Activated naive CD8-positive, alpha-beta T cell treated with anti-CD3 and anti-CD28 coated beads, Interleukin-2, amount 10 ng/mL, durations not matched to agents 7 days and 5 days (primary cell): ENCODE data around the gene STUM. TPM values are rescaled to one million over a fixed set of nuclear protein-coding genes. Genes with fewer than 3 reads are reported as not detected.
A peak's percentile ranks its signal among the peaks of the same experiment; 100 is the strongest.

Experiments used
- ATAC-seq: fragments of 150-1000 bp; cut with Tn5 transposase; one replicate; pipeline ENCODE4 v1.10.0; 2021; ENCODE audit warnings: low read depth, moderate library complexity
- POLR2A ChIA-PET: fragments of 350-600 bp; sonication (Branson Sonifier 250); formaldehyde crosslinking; loops from one replicate; lab custom pipeline; 2021; ENCODE audit warnings: antibody characterized with exemption; lab: Charles Lee
- DNase-seq: peaks from one replicate; pipeline ENCODE4 v3.0.0; 2021
- H3K27ac Mint-ChIP-seq: one replicate; pipeline ENCODE4 v1.8.0; 2022; ENCODE audit warnings: mild to moderate bottlenecking, mixed read lengths
- H3K27me3 Mint-ChIP-seq: one replicate; pipeline ENCODE4 v1.8.0; 2022; ENCODE audit warnings: mild to moderate bottlenecking, moderate library complexity, mixed read lengths
- H3K36me3 Mint-ChIP-seq: one replicate; pipeline ENCODE4 v1.8.0; 2021; ENCODE audit warnings: mild to moderate bottlenecking, mixed read lengths
- H3K4me1 Mint-ChIP-seq: one replicate; pipeline ENCODE4 v1.8.0; 2021; ENCODE audit warnings: mixed read lengths
- H3K4me3 Mint-ChIP-seq: one replicate; pipeline ENCODE4 v1.8.0; 2022; ENCODE audit warnings: mild to moderate bottlenecking, moderate library complexity, mixed read lengths
- H3K9me3 Mint-ChIP-seq: one replicate; pipeline ENCODE4 v1.8.0; 2021; ENCODE audit warnings: mixed read lengths
- total RNA-seq, 2 experiments: library from RNA; stranded (reverse); gene quantifications; one replicate each; pipeline ENCODE4 v1.2.3, GENCODE V29; 2021

The STUM gene
- total RNA-seq, 2 experiments from 2014 or later, result not detected

DNA sequence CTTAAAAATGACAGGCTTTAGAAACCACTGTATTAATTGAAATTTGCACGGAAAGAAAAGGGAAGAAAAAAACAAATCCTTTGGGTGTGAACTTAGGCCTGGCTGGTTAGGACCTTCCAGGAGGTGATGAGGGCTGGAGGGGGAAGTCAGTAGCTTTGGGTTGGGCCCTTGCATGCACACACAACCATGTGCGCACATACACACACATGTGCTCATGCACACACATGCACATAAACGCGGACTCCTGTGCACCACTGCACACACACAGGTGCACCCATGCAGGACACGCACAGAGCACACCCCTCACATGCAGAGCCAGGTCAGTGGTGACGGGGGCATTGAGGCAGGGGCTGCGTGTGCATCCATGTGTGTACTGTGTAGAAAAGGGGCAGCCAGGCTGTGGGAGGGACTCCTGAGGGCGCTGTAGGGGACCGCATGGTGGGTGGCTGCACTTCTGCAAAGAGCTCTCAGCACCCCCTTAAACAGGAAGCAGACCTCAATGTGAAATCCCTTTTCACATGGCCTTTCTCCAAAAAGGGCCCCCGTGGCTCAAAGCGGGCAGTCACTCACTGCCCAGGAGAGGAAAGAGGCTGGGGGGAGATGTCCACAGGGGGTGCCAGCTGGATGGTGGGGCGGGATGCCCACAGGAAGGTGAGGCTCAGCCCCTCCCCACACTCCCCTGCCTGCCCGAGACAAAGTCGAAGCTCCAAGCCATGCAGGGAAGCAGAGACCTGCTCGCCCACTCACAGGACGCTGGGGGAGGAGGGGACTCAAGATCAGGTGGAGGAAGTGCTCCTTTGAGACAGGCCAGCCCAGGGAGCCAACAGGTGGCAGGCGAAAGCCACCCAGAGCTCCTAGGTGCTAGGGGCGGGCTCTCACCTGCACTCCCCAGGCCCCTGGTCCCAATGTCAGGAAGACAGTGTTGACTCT, 95.3 kb downstream of the STUM start:
- Mint-ChIP-seq H3K4me3 (peak overlapping the region; percentile 72), H3K27ac (peak overlapping the region; percentile 90), H3K4me1 (peaks cover 36% of the 10 kb centered on the region), H3K9me3 (no peaks in the 10 kb centered on the region), H3K27me3 (no peaks in the 10 kb centered on the region), H3K36me3 (peaks cover 7% of the 10 kb centered on the region)
- POLR2A ChIA-PET, result interaction anchor here (1.0 to 2.3 kb wide), 6 partner anchors 10 to 184 kb away, joined by 3 to 9 read pairs (median 3); partner anchors contain the start of gene ITPKB
- ATAC-seq, result peak; percentile 49
- peak; percentile 57 for DNase-seq

DNA sequence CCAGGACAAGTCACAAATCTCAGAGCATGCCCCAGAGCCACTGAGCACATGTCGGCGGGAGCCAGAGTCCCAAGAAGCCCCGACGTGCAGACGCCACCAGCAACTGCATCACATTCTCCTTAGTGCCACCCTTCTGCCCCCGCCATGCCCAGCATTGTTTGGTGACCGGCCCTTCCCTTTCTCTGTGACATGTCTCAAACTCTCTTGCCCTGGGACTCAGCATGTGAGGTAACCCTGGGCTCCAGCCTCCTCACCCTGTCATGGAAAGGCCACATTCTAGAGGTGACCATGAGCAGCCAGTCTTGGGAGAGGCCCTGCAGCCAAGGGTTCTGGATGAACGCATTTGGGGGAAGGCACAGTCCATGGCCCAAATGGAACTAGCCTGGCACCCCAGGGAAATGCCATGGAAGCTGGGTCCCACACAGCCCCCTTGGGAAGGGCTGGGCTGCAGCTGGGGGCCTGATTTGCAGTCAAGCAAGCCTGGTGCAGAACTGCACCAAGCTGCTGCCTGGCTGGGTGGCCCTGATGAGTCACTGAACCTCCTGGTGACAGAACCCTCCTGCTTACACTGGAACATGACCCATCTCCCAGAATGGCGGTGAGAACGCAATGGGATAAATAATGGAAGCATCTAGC, 96.1 kb downstream of the STUM start:
- no peaks in the 10 kb centered on the region for H3K9me3 Mint-ChIP-seq
- no peaks in the 10 kb centered on the region for H3K27me3 Mint-ChIP-seq
- POLR2A ChIA-PET, result interaction anchor here (1.3 to 2.3 kb wide), 4 partner anchors 9 to 68 kb away, joined by 3 to 9 read pairs (median 5); no protein-coding TSS in a partner anchor
- DNase-seq (peak; percentile 41), ATAC-seq (no peak)
- H3K36me3 Mint-ChIP-seq, result peaks cover 11% of the 10 kb centered on the region
- peak overlapping the region; percentile 72 for H3K4me3 Mint-ChIP-seq
- H3K4me1 Mint-ChIP-seq, result peaks cover 40% of the 10 kb centered on the region
- peak overlapping the region; percentile 90 for H3K27ac Mint-ChIP-seq

DNA sequence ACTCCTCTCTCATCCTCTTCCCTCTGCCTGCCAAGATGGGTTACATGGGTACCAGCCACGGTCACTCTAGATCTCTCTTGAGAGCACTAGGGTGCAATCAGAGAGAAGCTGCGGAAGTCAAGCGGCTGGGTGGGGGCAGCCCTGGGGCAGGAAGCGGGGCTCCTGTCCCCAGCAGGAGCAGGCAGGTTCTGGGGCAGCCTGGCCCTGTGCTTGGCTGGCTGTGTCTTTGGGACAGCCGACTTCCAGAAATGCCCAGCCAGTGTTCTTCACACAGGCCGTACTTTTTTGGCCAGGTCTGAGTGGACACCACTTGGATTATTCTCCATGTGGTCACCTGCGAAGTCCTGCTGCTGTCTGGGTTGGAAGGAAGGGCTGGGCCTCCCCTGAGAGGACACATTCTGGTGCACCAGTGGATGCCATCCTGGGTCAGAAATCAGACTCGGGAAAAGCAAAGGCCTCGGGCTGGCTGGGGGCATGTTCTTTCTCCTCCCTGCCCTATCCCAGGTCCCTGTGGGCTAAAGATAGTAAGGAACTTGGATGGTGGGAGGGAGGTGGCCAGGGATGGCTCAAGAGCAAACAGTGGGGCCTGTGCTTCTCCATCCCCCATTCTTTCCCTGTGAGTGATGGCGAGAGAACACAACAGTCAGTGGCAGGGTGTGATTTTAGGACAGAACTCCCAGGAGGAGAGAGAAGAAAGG, 96.9 kb downstream of the STUM start:
- Mint-ChIP-seq H3K4me3 (peak overlapping the region; percentile 59), H3K27ac (peak overlapping the region; percentile 90), H3K36me3 (peaks cover 10% of the 10 kb centered on the region), H3K4me1 (peaks cover 47% of the 10 kb centered on the region), H3K27me3 (no peaks in the 10 kb centered on the region), H3K9me3 (no peaks in the 10 kb centered on the region)
- POLR2A ChIA-PET, result interaction anchor here (0.5 to 2.3 kb wide), 4 partner anchors 8 to 94 kb away, joined by 3 to 9 read pairs (median 3); partner anchors contain the start of gene ITPKB
- DNase-seq, result peak; percentile 55
- ATAC-seq, result peak; percentile 62

DNA sequence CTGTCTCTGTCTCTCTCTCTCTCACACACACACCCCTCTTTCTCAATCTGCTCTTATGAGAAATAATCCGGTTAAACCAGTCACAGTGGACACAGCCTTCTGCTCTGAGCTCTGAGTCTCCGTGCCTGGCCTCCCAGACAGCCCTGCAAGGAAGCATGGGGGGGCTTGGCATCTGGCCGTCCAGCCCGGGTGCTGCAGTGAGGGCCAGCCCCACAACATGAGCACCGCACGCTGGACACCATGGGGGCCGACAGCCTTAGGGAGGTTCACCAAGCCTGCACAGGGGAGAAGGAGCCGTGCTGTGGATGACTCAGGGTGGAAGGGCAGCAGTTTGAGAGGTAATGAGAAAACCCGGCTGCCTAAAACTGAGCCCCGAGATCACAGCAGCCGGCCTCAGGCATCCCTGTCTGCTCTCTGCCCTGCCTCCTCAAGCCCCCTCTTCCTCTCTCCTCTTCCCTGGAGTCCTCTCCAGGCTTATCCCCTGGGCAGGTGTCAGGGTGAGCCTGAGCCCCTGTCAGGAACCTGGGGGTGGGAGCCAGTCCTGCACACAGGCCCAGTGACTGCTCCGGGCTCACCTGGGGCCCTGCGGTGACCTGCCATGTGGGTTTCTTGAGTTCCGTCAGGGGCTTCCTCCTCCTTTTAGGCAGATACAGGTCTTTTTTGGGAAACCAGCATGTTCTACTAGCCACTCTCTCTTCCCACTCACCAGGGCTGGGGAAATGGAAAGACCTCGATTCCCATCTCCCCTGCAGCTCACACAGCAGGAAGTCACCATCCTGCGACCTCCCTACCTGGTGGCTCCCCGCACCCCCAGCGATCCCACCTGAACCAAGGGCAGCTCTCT, 97.7 kb downstream of the STUM start:
- DNase-seq (no peak), ATAC-seq (no peak)
- Mint-ChIP-seq H3K36me3 (peaks cover 11% of the 10 kb centered on the region), H3K27me3 (no peaks in the 10 kb centered on the region), H3K4me3 (peak overlapping the region; percentile 20), H3K4me1 (peaks cover 52% of the 10 kb centered on the region), H3K9me3 (no peaks in the 10 kb centered on the region), H3K27ac (peak overlapping the region; percentile 90)
- POLR2A ChIA-PET, result interaction anchor here (1.3 kb wide), 1 partner anchor 17 kb away, joined by 3 read pairs; no protein-coding TSS in a partner anchor

DNA sequence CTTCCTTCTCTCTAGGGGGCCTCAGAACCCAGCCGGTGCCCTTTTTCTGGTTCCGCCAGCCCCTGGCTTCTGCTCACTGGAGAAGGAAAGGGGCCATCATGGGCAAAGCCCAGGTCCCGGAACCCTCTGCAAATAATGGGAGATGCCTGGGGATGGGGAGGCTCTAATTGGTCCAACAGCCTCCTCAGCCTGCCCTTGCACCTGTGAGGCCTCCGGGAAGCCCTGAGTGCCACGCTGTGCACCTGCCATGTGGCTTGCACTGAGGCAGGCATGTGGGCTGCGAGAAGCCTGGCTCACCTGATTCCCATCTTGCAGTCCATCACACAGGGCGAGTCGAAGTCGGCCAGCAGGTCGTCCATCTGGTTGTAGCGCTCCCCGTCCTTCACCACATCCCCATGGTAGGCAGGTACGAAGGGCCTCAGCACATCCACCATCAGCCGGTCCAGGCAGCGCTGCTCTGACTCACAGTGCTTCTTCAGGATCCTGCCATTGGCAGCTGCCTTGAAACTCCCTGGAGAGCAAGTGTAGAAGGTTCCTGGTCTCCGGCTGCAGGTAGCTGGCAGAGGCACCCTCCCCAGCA, 98.4 kb downstream of the STUM start:
- H3K36me3 Mint-ChIP-seq, result peaks cover 11% of the 10 kb centered on the region
- H3K9me3 Mint-ChIP-seq, result no peaks in the 10 kb centered on the region
- H3K4me1 Mint-ChIP-seq, result peaks cover 52% of the 10 kb centered on the region
- DNase-seq (no peak), ATAC-seq (no peak)
- POLR2A ChIA-PET, result no interaction called here
- no peaks in the 10 kb centered on the region for H3K27me3 Mint-ChIP-seq
- H3K27ac Mint-ChIP-seq, result peak overlapping the region; percentile 38
- no peak overlapping the region for H3K4me3 Mint-ChIP-seq

DNA sequence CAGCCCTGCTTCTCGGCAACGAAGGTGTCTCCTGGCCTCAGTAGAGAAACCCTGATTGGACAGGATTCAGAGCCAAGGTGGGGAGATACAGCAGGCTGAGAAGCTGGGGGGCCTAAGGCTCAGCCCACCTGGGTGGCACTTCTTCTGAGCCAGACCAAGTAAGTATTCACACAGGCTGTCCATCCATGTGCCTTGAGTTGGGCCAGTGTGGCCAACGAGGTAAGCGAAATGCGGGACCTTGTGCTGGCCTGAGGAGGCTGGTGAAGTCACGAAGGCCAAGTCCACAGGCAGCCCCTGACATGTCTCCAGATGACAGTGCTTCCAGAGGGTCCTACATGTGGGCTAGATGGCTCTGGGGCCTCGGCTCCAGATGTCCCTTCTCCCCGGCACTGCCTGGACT, 99.2 kb downstream of the STUM start:
- POLR2A ChIA-PET, result no interaction called here
- ATAC-seq, result no peak
- H3K4me1 Mint-ChIP-seq, result peaks cover 52% of the 10 kb centered on the region
- H3K9me3 Mint-ChIP-seq, result no peaks in the 10 kb centered on the region
- peaks cover 11% of the 10 kb centered on the region for H3K36me3 Mint-ChIP-seq
- no peaks in the 10 kb centered on the region for H3K27me3 Mint-ChIP-seq
- H3K27ac Mint-ChIP-seq, result no peak overlapping the region
- no peak for DNase-seq
- H3K4me3 Mint-ChIP-seq, result no peak overlapping the region

DNA sequence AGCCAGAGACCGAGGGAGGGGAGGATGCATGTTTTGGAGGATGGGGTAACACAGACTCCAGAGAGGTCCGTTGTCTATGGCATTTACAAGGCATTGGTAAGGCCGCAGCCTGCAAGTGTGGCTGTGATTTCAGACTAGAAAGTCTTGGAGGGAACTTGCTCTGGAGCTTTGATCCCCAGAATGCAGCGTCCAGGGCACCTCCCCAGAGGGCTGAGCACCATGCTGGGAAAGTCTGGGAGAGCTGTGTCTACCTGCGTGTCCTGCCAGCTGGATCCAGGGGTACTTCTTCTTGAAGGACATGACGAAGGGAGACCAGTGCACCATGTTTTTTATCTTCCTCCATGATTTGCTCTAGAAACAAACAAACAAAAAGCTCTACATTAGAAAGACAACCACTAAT, 99.9 kb downstream of the STUM start:
- Mint-ChIP-seq H3K9me3 (no peaks in the 10 kb centered on the region), H3K4me3 (no peak overlapping the region), H3K4me1 (peaks cover 52% of the 10 kb centered on the region), H3K27me3 (no peaks in the 10 kb centered on the region), H3K36me3 (peaks cover 11% of the 10 kb centered on the region), H3K27ac (no peak overlapping the region)
- ATAC-seq (no peak), DNase-seq (no peak)
- POLR2A ChIA-PET, result no interaction called here

DNA sequence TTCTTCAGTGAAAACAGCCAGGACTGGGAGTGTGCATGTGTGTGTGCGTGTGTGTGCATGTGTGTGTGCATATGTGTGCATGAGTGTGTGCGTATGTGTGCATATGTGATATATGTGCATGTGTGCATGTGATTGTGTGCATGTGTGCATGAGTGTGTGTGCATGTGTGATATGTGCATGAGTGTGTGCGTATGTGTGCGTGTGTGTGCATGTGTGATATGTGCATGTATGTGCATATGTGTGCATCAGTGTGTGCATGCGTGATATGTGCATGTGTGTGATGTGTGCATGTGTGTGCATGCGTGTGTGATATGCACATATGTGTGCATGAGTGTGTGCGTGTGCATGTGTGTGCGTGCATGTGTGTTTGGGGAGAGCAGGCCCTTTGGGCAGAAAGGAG, 100.7 kb downstream of the STUM start:
- POLR2A ChIA-PET, result no interaction called here
- Mint-ChIP-seq H3K9me3 (no peaks in the 10 kb centered on the region), H3K4me1 (peaks cover 52% of the 10 kb centered on the region), H3K4me3 (no peak overlapping the region), H3K27ac (peak overlapping the region; percentile 5), H3K27me3 (no peaks in the 10 kb centered on the region), H3K36me3 (peaks cover 11% of the 10 kb centered on the region)
- ATAC-seq (no peak), DNase-seq (no peak)

DNA sequence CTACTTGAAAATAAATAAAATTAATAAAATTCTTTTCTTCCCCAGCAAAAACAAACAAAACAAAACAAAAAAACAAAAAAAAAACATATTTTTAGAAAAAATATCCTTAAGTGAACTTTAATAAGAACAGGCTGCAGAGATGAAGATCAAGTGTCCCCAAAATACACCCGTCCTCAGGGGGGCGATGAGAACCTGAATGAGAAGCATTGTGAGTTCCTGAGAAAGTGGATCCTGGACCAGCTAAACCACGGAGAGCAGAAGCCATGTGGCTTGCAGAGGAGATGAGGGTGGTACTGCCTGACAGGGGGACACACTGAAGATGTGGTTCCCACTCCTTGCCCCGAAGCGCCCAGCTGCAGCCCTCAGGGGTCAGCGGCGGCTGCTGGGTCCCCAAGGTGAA, 101.2 kb downstream of the STUM start:
- POLR2A ChIA-PET, result no interaction called here
- Mint-ChIP-seq H3K27ac (peak overlapping the region; percentile 68), H3K36me3 (peaks cover 11% of the 10 kb centered on the region), H3K9me3 (no peaks in the 10 kb centered on the region), H3K4me3 (no peak overlapping the region), H3K27me3 (no peaks in the 10 kb centered on the region), H3K4me1 (peaks cover 52% of the 10 kb centered on the region)
- DNase-seq (peak; percentile 44), ATAC-seq (no peak)

DNA sequence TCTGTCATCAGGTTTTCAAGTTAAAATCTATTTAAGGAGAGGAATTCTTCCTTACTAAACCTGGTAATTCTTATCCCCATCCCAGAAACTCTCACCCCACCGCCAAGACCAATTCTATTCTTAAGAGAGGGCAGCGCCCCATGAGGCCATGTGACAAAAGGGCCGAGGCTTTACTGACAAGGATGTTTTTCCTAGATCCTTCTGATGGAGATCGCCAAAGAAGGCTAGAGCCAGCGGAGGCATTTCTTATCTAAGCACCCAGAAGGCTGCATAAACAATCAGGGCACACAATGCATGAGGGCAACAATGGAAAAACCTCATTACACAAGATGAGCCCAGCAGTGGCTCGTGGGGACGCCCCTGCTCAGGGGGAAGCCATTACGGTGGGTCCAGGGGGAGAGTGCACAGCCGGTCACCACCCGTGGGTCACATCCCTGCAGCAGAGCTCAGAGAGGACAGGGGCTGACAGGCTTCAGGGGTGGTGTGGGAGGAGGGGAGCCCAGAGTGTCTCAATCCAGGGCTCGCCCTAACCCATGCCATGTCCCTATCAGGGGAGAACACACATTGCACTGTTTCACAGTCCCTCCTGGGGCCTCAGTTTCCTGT, 101.8 kb downstream of the STUM start:
- no peaks in the 10 kb centered on the region for H3K27me3 Mint-ChIP-seq
- POLR2A ChIA-PET, result no interaction called here

DNA sequence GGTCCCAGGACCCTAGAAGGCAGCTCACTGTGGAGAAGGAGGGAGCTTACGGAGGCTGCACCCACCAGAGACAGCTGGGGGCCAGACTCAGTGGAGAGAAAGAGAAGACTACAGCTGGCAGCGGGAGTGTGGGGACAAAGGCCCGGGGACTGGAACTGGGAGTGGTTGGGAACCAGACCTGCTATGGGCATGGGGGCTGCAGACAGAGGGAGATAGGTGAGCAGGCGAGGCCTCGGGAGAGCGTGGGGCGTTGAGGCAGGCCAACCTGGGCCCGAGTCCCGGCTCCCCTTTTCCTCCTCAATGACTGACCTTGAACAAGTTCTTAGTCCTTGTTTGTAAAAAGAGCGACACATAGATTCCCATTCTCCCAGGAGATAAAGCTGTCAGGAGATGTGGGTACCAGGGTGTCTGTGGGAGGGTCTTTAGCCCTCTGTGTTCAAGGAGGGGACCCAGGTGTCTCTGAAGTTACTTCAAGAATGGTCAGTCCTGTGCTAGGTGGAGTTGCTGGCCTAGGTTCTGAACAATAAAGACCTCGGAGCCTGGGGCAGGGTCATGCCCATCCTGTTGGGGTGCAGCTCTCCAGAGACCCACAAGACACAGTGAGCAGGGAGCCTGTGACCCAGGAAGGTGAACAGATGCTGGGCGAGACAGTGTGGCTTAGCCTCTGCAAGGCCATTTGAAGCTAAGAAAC, 102.6 kb downstream of the STUM start:
- H3K36me3 Mint-ChIP-seq, result peaks cover 11% of the 10 kb centered on the region
- H3K4me3 Mint-ChIP-seq, result no peak overlapping the region
- peaks cover 53% of the 10 kb centered on the region for H3K4me1 Mint-ChIP-seq
- no peak for DNase-seq
- H3K27me3 Mint-ChIP-seq, result no peaks in the 10 kb centered on the region
- H3K27ac Mint-ChIP-seq, result no peak overlapping the region
- no peaks in the 10 kb centered on the region for H3K9me3 Mint-ChIP-seq
- POLR2A ChIA-PET, result interaction anchor here (1.0 kb wide), 1 partner anchor 29 kb away, joined by 3 read pairs; no protein-coding TSS in a partner anchor
- no peak for ATAC-seq

More for the DNA sequence above, 101.8 kb downstream of the STUM start:
- H3K4me3 Mint-ChIP-seq, result no peak overlapping the region
- H3K9me3 Mint-ChIP-seq, result no peaks in the 10 kb centered on the region
- no peak overlapping the region for H3K27ac Mint-ChIP-seq
- H3K36me3 Mint-ChIP-seq, result peaks cover 11% of the 10 kb centered on the region
- ATAC-seq (no peak), DNase-seq (no peak)
- H3K4me1 Mint-ChIP-seq, result peaks cover 53% of the 10 kb centered on the region
